CD14-positive monocyte (primary cell): ENCODE measurements around the gene RUFY4. TPM values are rescaled to one million over a fixed set of nuclear protein-coding genes. Genes with fewer than 3 reads are reported as not detected.

Source experiments
- DNase-seq, 3 donors: peaks; one replicate each; pipeline ENCODE4 v3.0.0-alpha.2; 2011 to 2022
- H2AFZ ChIP-seq: 2 replicates; pipeline ENCODE4 v1.6.0; 2012; ENCODE audit warnings: mild to moderate bottlenecking, low read depth, low read length, inconsistent platforms; ENCODE audit not compliant: insufficient read depth, poor library complexity, severe bottlenecking
- H3K27ac ChIP-seq, 2 donors: 1 replicate in 1 of 2; 2 replicates in 1 of 2; pipeline ENCODE4 v1.5.1; 2012 to 2013; ENCODE audit warnings: low read length in 2 of 2, control low read depth in 1 of 2, inconsistent platforms in 1 of 2, low read depth in 1 of 2, mild to moderate bottlenecking in 1 of 2
- H3K27me3 ChIP-seq, 2 donors: one replicate each; pipeline versions ENCODE4 v1.6.0 to v1.6.1; 2011 to 2013; ENCODE audit warnings: low read length in 2 of 2; ENCODE audit not compliant: control insufficient read depth in 2 of 2, insufficient read depth in 2 of 2
- H3K36me3 ChIP-seq, 2 donors: replicated peaks in 1 of 2; 1 replicate in 1 of 2; 2 replicates in 1 of 2; pipeline versions ENCODE4 v1.5.1 to v1.6.1; 2012 to 2013; ENCODE audit warnings: low read length in 2 of 2, control low read depth in 1 of 2, inconsistent platforms in 1 of 2, mild to moderate bottlenecking in 1 of 2; ENCODE audit not compliant: insufficient read depth in 2 of 2, control insufficient read depth in 1 of 2
- H3K4me1 ChIP-seq, 2 donors: 1 replicate in 1 of 2; 2 replicates in 1 of 2; pipeline versions ENCODE4 v1.5.1 to v1.6.1; 2012 to 2013; ENCODE audit warnings: low read length in 2 of 2, control low read depth in 1 of 2, inconsistent platforms in 1 of 2, mild to moderate bottlenecking in 1 of 2, moderate library complexity in 1 of 2; ENCODE audit not compliant: insufficient read depth in 2 of 2, control insufficient read depth in 1 of 2
- H3K4me2 ChIP-seq: replicated peaks from 2 replicates; pipeline ENCODE3; 2012; ENCODE audit warnings: low read length, moderate library complexity, mild to moderate bottlenecking; ENCODE audit not compliant: poor library complexity, severe bottlenecking; ENCODE audit errors: extremely low read depth
- H3K4me3 ChIP-seq, 3 experiments: fragments of 200-600 bp in 1 of 3; sonication (generic) in 1 of 3; replicated peaks in 1 of 3; 1 replicate in 2 of 3; 2 replicates in 1 of 3; pipeline ENCODE4 v1.5.1; 2011 to 2013; ENCODE audit warnings: low read length in 3 of 3, mild to moderate bottlenecking in 3 of 3, control low read depth in 2 of 3, low read depth in 2 of 3, inconsistent platforms in 1 of 3, moderate library complexity in 1 of 3
- H3K79me2 ChIP-seq: 2 replicates; pipeline ENCODE4 v1.6.0; 2012; ENCODE audit warnings: mild to moderate bottlenecking, control low read depth, inconsistent platforms, low read length, moderate library complexity; ENCODE audit not compliant: insufficient read depth
- H3K9ac ChIP-seq: 2 replicates; pipeline ENCODE4 v1.6.0; 2017; ENCODE audit warnings: low read length, mild to moderate bottlenecking; ENCODE audit not compliant: insufficient read depth, poor library complexity, severe bottlenecking
- H3K9me3 ChIP-seq, 2 donors: replicated peaks in 1 of 2; 1 replicate in 1 of 2; 2 replicates in 1 of 2; pipeline versions ENCODE4 v1.5.1 to v1.6.1; 2012 to 2013; ENCODE audit warnings: low read length in 2 of 2, control low read depth in 1 of 2; ENCODE audit not compliant: control insufficient read depth in 1 of 2, insufficient read depth in 1 of 2
- H4K20me1 ChIP-seq: 2 replicates; pipeline ENCODE4 v1.6.0; 2012; ENCODE audit warnings: mild to moderate bottlenecking, low read length, control low read depth, moderate library complexity; ENCODE audit not compliant: insufficient read depth
- H3K27ac Mint-ChIP-seq, 7 donors: one replicate each; pipeline ENCODE4 v1.8.0; 2020; ENCODE audit warnings: mild to moderate bottlenecking in 7 of 7, mixed read lengths in 7 of 7, moderate library complexity in 6 of 7, inconsistent platforms in 2 of 7
- H3K27me3 Mint-ChIP-seq, 3 donors: one replicate each; pipeline ENCODE4 v1.8.0; 2021 to 2022; ENCODE audit warnings: low read depth in 3 of 3, mild to moderate bottlenecking in 3 of 3, mixed read lengths in 3 of 3, moderate library complexity in 3 of 3, inconsistent platforms in 1 of 3
- H3K36me3 Mint-ChIP-seq, 2 donors: one replicate each; pipeline ENCODE4 v1.8.0; 2020; ENCODE audit warnings: mixed read lengths in 2 of 2, inconsistent platforms in 1 of 2, mild to moderate bottlenecking in 1 of 2
- H3K4me1 Mint-ChIP-seq: one replicate; pipeline ENCODE4 v1.8.0; 2020; ENCODE audit warnings: mild to moderate bottlenecking, mixed read lengths
- H3K4me3 Mint-ChIP-seq, 2 donors: one replicate each; pipeline ENCODE4 v1.8.0; 2020; ENCODE audit warnings: mild to moderate bottlenecking in 2 of 2, mixed read lengths in 2 of 2, moderate library complexity in 1 of 2
- H3K9me3 Mint-ChIP-seq, 7 donors: one replicate each; pipeline ENCODE4 v1.8.0; 2020 to 2022; ENCODE audit warnings: mixed read lengths in 7 of 7, mild to moderate bottlenecking in 6 of 7, moderate library complexity in 6 of 7, inconsistent platforms in 2 of 7
- WGBS: methylation state at CpG from one replicate; pipeline ENCODE4 v1.1.5; 2013; ENCODE audit warnings: missing lambda C conversion rate; ENCODE audit not compliant: insufficient coverage; 5-methylcytosine and 5-hydroxymethylcytosine counted together
- intact Hi-C, 2 donors: fragments of 100-400 bp; cut with micrococcal nuclease; formaldehyde crosslinking; loops; one replicate each; pipeline versions ENCODE4 v1.15.0 to v1.15.1; 2023
- polyA plus RNA-seq, 3 donors: library from polyadenylated mRNA; depleted of rRNA in 1 of 3; unstranded in 2 of 3; stranded (reverse) in 1 of 3; fragments of 300-500 nt in 2 of 3; fragments of >200 nt in 1 of 3; fragmentation: Illumina TruSeq in 2 of 3; gene quantifications; 1 replicate in 2 of 3; 2 replicates in 1 of 3; pipeline ENCODE4 v1.2.3, GENCODE V29; 2012 to 2021
- TF ChIP-seq, protein P1 (sequence below): fragments of 200-600 bp; IDR thresholded peaks from one replicate; pipeline ENCODE4 v1.8.0; 2022; ENCODE audit warnings: antibody characterized with exemption, mild to moderate bottlenecking

The RUFY4 gene
- polyA plus RNA-seq, 3 donors: 0.65 to 26.1 (median 0.68) TPM

- intact Hi-C loops: loop anchor here in 1 of 2 donors (10.0 kb wide), 1 partner anchor 45 kb away; no protein-coding TSS in a partner anchor
- no peaks in the 10 kb centered on the region for H3K27me3 Mint-ChIP-seq
- H3K79me2 ChIP-seq: peaks cover 35% of the 10 kb centered on the region
- no peaks in the 10 kb centered on the region for H3K9me3 ChIP-seq
- H3K9ac ChIP-seq: no peak overlapping the region
- H3K9me3 Mint-ChIP-seq: no peaks in the 10 kb centered on the region
- no peak overlapping the region for H3K4me2 ChIP-seq
- peaks cover 7 to 14% of the 10 kb centered on the region in 2 donors for H3K36me3 ChIP-seq
- no peak for DNase-seq
- H3K27ac ChIP-seq: peak overlapping the region; percentile 15 to 60
- no peak overlapping the region for H3K4me3 ChIP-seq
- no peaks in the 10 kb centered on the region for H3K27me3 ChIP-seq
- H4K20me1 ChIP-seq: no peaks in the 10 kb centered on the region
- H3K4me3 Mint-ChIP-seq: peak overlapping the region in 1 of 2 donors; percentile 36
- peak overlapping the region in 4 of 7 donors; percentile 4 to 72 (median 58) for H3K27ac Mint-ChIP-seq
- WGBS: 47% methylated on average over 5 of the region's 5 CpGs
- peak overlapping the region; percentile 3 for H2AFZ ChIP-seq
- peaks cover 70% of the 10 kb centered on the region for H3K4me1 Mint-ChIP-seq
- H3K36me3 Mint-ChIP-seq: peaks cover 30 to 32% of the 10 kb centered on the region in 2 donors
- H3K4me1 ChIP-seq: peaks cover 68 to 73% of the 10 kb centered on the region in 2 donors
- TF ChIP-seq, protein P1, sequence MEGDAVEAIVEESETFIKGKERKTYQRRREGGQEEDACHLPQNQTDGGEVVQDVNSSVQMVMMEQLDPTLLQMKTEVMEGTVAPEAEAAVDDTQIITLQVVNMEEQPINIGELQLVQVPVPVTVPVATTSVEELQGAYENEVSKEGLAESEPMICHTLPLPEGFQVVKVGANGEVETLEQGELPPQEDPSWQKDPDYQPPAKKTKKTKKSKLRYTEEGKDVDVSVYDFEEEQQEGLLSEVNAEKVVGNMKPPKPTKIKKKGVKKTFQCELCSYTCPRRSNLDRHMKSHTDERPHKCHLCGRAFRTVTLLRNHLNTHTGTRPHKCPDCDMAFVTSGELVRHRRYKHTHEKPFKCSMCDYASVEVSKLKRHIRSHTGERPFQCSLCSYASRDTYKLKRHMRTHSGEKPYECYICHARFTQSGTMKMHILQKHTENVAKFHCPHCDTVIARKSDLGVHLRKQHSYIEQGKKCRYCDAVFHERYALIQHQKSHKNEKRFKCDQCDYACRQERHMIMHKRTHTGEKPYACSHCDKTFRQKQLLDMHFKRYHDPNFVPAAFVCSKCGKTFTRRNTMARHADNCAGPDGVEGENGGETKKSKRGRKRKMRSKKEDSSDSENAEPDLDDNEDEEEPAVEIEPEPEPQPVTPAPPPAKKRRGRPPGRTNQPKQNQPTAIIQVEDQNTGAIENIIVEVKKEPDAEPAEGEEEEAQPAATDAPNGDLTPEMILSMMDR: no peak
Observed at GRCh38 chr2:218060118-218060517, 8.9 kb upstream of the RUFY4 start.

DNA sequence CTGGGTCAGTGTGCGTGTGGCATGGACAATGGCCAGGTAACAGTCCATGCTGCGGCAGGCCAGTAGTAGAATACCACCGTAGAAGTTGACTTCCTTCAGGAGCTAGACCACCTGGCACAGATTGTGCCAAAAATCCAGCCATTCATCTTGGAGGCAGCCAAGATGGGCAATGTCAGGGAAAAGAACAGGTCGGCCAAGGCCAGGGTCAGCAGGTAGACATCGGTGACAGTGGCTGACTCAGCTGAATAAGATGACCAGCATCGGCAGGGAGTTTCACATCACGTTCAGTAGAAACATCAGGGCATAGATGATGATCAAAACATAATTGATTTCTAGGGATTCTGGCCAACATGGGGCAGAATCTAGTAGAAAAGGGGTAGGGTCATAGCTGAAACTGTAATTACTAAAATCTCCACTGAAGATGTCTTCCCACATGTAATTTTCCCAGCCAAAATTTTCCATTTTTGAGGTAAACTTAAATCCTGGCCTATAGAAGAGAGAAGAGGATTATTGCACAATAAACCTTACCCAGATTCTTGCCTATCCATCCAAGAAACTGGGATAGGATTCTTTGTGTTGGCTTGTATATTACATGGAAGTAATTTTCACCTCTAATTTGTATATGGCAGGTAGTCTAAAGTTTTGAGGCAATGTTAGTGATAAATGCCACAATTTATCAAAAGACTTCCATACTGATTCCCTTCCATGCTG, 7.9 kb upstream of the RUFY4 start:
- Histone ChIP-seq H3K4me1 (peaks cover 78 to 83% of the 10 kb centered on the region in 2 donors), H3K9me3 (no peaks in the 10 kb centered on the region), H2AFZ (no peak overlapping the region), H3K4me2 (no peak overlapping the region), H3K27ac (peak overlapping the region in 1 of 2 donors; percentile 60), H3K4me3 (no peak overlapping the region), H3K9ac (no peak overlapping the region), H4K20me1 (no peaks in the 10 kb centered on the region), H3K79me2 (peaks cover 44% of the 10 kb centered on the region), H3K36me3 (peaks cover 7 to 14% of the 10 kb centered on the region in 2 donors), H3K27me3 (no peaks in the 10 kb centered on the region)
- intact Hi-C loops: loop anchor here in 1 of 2 donors (10.0 kb wide), 1 partner anchor 46 kb away; no protein-coding TSS in a partner anchor
- TF ChIP-seq, protein P1: no peak
- H3K4me3 Mint-ChIP-seq: no peak overlapping the region
- peaks cover 77% of the 10 kb centered on the region for H3K4me1 Mint-ChIP-seq
- WGBS: 100% methylated on average over 7 of the region's 7 CpGs
- H3K9me3 Mint-ChIP-seq: no peaks in the 10 kb centered on the region
- H3K27ac Mint-ChIP-seq: peak overlapping the region in 5 of 7 donors; percentile 17 to 77 (median 30)
- DNase-seq: no peak
- H3K27me3 Mint-ChIP-seq: no peaks in the 10 kb centered on the region
- peaks cover 23 to 28% of the 10 kb centered on the region in 2 donors for H3K36me3 Mint-ChIP-seq
